ENCODE data around the gene ARHGAP1.

ARHGAP1 gene

DNA sequence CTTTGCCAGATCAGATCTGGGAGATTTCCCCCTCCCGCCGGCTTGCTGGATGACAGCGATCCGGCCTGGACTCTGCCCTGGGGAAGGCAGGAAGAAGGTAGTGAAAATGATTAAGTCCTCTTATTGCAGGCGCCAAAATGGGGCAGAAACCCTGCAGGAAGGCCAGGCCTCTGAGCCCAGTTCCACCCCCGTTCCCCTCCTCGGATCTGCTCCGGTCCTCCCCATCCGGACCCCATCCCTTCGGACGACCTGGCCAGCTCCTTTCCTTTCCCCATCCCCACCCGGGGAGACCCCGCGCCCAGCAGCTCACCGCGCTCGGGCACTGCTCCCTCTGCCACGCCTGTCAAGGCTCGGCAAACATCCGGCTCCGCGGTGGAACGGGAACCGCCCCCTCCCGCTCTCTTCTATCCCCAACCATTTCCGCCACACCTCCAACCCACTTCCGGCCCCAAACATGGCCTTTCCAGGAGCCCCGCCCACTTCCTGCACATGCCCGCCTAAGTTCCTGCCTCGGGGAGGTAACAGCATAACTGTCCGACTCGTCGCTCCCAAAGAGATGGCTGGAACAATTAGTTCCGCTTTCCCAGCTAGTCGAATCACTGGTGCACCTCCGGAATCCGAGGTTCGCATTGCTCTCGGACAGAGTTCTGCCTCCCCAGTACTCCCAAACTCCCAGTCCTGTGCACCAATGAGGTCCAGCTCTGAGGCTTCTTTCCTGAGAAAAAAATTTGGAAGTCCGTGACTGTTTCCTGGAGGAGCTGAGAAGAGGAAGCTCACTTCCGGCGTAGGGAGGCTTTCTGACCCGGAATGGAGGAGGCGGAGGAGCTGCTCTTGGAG lies at the start of gene ARHGAP1, which contains the start of gene ZNF408:
Gene ARHGAP1 (minus strand): TSS at position 379 of the 837 bp plus-strand sequence. CDS start 4,512 bp downstream, outside the sequence.
Gene ZNF408 (plus strand): TSS at position 791 of the 837 bp plus-strand sequence. CDS start 17 bp downstream, at position 808.
- peak; percentile 96 for DNase-seq

DNA sequence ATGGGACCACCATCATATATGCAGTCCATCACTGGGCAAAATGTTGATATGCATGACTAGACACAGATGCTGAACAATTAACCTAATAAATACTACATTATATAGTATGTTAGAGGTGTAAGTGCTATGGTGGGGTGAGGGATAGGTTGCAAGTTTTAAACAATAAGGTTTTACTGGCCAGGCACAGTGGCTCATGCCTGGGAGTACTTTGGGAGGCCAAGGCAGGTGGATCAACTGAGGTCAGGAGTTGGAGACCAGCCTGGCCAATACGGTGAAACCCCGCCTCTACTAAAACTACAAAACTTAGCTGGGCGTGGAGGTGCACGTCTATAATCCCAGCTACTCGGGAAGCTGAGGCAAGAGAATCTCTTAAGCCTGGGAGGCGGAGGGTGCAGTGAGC lies 46.7 kb upstream of the ARHGAP1 start:
- DNase-seq = no peak

DNA sequence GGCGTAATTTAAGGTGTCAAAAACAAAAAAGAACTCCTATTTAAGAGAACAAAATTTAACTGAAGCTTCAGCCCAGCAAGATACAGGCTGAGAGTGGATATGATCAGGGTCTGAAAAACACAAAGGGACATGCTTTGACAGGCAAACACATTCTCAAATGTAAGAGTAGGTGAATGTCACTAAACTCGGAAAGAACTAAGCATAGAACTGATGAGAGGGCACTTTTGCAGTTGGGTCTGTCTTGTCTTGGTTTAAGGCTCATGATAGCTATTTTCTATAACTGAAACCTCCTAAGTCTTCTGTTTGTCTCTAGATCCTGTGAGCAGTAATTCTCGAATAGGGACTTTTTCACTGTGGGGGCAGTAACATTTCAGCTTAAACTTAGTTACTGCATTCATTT lies 45.6 kb upstream of the ARHGAP1 start:
- no peak for DNase-seq

DNA sequence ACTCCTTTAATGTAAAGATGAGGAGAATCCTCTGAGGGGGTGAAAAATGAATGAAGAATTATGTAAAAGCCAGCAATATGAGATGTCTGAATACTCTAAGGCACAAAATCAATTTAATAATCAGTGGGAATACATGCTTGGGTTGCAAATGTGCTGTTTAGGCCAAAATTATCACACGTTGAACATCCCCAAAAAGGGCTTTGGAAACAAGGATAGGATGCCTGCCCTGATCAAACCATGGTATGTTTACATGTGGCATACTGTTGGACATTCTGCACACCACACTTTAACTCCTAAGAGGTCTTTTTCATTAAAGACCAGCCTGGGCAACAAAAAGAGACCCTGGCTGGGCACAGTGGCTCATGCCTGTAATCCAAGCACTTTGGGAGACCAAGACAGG lies 44.9 kb upstream of the ARHGAP1 start:
- no peak for DNase-seq

DNA sequence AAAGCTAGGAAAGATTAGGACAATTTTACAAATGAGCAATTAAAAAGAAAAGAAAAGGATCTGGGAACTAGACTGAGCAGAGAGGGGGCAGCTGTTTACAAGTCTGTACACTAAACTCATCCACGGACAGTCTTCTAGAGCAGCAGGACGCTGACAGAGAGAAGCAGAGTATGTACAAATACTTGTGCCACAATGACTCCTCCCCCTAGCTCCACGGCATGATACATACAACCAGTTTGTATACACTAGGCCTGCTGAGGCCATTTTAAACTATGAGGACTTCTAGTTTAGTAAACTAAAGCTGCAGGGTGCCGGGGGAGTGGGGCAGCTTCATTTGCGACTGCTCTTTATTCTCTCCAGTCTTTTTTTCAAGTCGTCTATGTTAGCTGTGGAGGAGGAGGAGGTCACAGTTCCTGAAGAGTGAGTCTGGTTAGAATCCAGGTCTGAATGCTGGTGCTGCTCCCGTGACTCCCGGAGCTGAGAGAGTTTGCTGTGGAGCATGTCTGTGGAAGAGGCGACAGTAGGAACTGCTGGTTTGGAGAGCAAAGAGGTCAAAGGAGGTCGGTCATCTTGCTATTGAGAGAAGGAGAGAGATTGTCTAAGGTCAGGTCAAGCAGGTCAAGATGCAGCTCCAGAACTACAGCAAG lies 43.4 kb upstream of the ARHGAP1 start:
- no peak for DNase-seq

DNA sequence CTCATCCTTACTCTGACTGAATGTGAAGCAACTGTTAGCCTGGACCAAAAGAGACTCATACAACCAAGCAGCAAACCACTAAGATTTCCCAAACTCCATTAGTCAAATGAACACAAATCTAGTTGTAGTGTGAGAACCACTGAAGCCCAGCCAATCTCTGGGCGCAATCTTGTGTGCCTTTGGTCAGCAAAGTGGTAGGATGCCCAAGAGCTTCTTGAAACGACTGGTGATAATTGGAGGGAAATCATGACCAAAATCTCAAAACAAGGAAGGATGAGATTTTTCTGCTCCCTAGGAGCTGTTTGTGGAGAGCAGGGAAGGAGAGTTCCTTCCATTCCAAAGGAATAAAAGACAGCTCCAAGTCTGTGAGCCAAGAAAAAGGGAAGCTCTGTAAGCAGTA lies 42.6 kb upstream of the ARHGAP1 start:
- no peak for DNase-seq

DNA sequence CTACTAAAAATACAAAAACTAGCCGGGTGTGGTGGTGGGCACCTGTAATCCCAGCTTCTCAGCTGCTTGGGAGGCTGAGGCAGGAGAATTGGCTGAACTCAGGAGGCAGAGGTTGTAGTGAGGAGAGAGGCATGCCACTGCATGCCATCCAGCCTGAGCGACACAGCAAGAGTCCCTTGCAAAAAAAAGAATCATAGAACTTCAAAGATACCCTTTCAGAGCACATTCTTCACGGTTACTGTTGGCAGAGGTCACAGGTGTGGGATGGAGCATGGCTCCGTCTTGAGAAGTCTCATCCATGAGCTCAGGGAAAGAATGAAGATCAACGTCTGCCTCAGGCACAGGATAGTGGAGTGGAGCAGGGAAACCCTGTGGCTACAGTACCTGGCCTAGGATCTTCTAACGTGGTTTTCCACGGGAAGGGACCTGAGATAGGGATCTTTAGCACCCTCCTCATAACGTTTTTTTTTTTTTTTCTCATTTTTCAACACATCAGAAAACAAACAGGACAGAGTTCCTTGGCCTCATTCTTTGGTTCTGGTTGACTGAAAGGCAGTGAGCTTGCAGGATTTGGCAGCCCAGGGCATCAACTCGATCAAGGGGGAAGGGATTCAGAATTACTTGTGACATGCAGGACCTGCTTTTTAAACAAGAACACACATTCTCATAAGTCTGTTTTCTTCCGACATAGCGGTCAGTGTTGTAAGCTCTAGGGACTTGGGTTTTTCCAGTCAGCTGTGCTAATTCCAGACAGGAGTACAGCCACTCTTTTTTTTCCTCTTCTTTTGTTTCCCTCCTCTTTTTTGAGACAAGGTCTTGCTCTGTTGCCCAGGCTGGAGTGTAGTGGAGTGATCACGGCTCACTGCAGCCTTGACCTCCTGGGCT lies 41.4 kb upstream of the ARHGAP1 start:
- DNase-seq = no peak

DNA sequence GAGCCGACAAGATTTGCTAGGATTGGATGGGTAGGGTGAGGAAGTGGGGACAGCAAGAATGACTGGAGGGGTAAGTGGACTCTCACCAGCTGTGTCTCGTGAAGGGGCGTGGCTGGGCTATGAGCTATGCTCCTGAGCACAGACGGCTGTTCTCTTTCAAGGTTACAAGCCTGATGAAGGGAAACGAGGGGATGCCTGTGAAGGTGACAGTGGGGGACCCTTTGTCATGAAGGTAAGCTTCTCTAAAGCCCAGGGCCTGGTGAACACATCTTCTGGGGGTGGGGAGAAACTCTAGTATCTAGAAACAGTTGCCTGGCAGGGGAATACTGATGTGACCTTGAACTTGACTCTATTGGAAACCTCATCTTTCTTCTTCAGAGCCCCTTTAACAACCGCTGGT lies 38.5 kb upstream of the ARHGAP1 start:
- DNase-seq = no peak

DNA sequence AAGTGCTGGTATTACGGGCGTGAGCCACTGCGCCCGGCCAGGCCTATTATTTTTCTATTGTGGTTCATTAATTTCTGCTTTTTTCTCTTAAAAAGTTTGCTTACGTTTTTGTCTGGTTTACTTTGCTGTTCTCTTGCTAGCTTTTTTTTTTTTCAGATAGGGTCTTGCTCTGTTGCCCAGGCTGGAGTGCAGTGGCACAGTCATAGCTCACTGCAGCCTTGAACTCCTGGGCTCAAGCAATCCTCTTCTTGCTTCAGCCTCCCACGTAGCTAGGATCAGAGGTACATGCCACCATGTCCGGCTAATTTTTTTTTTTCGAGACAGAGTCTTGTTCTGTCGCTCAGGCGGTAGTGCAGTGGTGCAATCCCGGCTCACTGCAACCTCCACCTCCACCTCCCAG lies 37.3 kb upstream of the ARHGAP1 start:
- no peak for DNase-seq

DNA sequence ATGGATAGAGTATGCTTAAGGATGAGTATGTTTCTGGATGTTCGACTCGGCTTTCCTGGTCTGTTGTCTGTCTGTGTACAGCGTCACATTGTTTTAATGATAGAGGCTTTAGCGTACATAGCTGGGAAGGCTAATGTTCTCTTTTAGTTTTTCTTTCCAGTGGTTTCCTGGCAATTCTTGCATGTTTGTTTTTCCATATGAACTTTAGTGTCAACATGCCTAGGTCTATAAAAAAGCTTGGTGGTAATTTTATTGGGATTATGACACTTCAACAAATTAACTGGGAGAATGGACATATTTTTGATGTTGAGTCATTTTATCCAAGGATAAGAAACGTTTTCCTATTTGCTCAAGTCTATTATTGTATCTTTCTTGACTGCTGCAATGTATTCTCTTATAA lies 36.2 kb upstream of the ARHGAP1 start:
- DNase-seq = no peak

DNA sequence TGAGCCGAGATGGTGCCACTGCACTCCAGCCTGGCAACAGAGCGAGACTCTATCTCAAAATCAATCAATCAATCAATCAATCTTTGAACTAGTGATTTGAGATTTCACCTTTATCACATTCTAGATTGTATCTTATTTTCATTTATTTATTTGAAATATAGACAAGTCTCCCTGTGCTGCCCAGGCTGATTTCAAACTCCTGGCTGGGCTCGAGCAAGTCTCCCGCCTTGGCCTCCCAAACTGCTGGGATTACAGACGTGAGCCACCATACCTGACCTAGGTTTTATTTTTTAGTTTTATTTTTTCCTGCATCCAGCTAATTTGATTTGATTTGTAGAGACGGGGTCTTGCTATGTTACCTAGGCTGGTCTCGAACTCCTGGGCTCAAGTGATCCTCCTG lies 35.7 kb upstream of the ARHGAP1 start:
- no peak for DNase-seq

DNA sequence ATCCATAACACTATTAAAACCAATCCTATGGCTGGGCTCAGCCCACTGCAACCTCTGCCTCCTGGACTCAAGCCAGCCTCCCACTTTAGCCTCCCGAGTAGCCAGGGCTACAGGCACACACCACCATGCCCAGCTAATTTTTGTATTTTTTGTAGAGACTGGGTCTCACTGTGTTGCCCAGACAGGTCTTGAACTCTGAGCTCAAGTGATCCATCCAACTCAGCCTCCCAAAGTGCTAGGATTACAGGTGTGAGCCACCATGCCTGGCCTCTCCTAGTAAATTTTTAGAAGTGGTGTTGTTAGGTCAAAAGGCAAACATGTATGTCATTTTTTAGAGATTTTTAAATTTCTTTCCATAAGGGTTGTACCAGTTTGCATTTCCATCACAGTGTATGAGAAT lies 32.8 kb upstream of the ARHGAP1 start:
- no peak for DNase-seq

DNA sequence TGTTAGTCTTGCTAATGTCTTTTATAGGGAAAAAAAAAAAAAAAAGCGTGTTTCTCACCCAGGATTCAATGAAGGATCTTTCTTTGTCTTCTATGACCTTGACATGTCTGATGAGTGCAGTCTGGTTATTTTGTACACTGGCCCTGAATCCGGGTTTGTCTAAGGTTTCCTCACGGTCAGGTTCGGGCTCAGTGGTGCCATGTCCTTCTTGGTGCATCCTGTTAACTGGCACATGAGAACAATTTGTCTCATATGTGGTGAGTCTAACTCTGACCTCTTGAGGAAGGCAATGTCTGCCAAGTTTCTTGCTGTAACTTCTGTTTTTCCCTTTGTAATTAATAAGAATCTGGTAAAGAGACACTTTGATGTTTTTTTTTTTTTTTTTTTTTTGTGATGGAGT lies 31.1 kb upstream of the ARHGAP1 start:
- DNase-seq = no peak

DNA sequence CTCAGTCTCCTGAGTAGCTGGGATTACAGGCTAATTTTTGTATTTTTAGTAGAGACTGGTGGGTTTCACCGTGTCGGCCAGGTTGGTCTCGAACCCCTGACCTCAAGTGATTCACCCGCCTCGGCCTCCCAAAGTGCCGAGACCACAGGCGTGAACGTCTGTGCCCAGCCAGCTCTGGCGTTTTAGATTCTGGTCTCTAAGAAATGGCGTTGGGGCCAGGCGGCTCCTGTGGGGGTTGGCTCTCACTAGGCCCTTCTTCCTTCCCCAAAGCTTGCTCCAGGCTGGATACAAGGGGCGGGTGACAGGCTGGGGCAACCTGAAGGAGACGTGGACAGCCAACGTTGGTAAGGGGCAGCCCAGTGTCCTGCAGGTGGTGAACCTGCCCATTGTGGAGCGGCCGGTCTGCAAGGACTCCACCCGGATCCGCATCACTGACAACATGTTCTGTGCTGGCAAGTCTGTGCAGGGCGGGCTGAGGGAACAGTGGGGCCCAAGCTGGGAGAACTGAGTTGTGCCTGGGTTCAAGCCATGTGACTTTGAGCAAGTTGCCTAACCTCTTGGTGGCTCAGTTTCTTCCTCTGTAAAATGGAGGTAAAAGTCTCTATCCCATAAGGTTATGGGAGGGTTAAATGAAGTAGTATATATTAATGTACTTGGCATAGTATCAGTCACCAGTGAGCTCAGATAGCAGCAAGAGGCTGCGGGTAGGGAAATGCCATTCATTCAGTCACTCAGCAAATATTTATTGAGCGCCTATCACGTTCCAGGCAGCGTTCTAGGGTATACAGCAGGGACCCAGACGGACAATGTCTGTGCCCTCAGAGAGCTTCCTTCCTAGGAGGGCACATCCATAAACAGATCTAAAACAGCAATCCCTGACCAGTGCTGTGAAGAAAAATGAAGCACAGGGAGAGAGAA lies 28.9 kb upstream of the ARHGAP1 start:
- no peak for DNase-seq

DNA sequence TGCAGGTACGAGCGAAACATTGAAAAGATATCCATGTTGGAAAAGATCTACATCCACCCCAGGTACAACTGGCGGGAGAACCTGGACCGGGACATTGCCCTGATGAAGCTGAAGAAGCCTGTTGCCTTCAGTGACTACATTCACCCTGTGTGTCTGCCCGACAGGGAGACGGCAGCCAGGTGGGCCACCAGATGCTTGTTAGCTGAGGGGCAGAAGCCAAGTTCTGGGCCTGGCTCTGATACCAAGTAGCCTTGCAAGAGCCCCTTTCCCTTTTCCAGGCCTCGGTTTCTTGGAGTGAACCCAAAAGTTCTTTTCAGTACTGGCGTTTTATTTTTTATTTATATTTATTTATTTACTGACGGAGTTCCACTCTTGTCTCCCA lies 28.2 kb upstream of the ARHGAP1 start:
- no peak for DNase-seq

DNA sequence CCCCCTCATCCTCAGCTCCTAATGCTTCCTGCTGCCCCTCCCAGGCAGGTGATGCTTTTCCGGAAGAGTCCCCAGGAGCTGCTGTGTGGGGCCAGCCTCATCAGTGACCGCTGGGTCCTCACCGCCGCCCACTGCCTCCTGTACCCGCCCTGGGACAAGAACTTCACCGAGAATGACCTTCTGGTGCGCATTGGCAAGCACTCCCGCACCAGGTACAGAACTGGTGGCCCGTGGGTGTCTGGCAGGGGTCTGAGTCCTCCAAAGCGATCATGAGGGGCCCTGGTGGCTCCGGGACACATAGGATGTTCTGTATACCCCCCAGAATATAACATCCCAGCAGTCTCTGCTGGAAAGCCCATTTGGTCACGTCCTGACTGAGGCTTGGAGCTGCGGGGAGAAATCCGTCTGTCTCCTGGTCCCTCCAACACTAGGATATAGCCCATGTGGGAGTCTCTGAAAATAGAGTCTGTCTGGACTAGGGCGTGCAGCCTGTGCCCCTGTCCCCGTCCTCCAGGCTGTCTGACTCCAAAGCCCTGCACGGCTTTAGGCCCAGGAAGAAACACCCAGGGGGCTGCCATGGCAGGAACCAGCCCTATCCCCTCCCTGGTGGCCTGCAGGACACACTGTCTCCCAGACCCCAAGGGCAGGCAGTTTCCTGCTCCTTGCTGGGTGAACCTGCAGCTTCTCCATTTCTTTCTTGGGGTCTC lies 27.7 kb upstream of the ARHGAP1 start:
- DNase-seq = no peak

DNA sequence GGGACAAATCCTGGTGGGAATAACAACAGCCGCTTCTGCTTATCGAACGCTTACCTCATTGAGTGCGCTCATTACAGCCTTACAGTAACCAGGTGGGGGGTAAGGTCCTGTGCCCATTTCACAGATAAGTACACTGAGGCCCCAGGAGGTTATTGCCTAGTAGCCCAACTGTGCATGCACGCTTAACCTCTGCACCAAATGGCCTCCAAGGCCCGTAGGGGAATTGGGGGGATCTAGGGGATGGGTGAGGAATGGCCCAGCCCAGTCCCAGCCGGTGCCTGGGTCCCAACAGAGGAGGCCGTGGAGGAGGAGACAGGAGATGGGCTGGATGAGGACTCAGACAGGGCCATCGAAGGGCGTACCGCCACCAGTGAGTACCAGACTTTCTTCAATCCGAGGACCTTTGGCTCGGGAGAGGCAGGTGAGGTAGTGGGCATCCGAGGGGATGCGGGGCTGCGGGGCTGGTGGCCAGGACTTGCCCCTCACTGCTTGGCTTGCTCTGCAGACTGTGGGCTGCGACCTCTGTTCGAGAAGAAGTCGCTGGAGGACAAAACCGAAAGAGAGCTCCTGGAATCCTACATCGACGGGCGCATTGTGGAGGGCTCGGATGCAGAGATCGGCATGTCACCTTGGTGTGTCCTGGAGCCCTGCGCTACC lies 25.9 kb upstream of the ARHGAP1 start:
- DNase-seq = no peak

DNA sequence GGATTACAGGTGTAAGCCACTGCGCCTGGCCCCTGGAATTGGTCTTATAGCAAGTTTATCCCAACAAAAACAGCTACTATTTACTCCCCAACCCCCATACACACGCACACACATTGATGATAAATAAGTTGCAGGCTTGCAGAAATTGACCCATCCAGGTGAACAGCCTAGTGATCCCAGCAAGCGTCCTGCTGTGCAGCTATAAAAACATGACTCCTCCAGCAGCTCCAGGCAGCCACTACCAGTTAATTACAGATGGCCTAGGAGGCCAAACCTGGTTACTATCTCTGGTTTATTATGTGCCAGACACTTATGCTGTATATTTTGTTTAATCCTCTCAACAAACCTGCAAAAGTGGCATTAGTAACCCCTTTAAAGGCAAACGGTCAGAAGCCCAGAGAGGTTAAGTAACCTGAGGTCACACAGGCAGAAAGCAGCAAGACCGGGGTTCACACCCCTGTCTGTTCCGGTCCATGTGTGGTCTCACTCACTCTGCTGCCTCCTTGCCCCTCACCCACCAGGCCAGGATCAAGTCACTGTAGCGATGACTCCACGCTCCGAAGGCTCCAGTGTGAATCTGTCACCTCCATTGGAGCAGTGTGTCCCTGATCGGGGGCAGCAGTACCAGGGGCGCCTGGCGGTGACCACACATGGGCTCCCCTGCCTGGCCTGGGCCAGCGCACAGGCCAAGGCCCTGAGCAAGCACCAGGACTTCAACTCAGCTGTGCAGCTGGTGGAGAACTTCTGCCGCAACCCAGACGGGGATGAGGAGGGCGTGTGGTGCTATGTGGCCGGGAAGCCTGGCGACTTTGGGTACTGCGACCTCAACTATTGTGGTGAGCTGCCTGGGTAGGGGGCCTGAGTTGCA lies 25.2 kb upstream of the ARHGAP1 start:
- DNase-seq = no peak

DNA sequence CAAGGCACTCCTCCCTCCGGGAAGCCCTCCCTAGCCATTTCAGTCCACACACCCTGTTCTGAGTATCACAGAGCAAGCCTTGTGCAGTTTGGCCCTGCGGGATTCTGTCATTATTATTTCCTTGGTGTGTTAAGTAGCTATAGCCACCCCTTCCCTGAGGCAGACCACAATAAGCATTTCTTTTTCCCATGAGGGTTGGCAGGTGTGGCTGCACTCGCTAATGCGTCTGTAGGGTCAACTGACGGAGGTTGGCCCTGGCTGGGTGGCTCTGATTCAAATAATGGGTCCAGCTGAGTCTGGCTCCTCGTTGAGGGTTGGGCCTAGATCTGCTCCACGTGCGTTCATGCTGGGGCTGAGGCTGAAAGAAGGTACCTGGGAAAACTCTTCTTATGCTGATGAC lies 23.7 kb upstream of the ARHGAP1 start:
- DNase-seq = no peak

DNA sequence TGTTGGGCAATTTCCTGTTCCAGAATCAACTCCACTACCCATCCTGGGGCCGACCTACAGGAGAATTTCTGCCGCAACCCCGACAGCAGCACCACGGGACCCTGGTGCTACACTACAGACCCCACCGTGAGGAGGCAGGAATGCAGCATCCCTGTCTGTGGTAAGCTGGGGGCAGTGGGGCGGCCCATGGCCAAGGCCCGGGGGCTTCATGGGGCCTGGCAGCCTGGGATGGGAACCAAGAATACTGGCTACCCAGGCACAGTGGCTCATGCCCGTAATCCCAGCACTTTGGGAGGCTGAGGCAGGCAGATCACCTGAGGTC lies 22.9 kb upstream of the ARHGAP1 start:
- no peak for DNase-seq

Data from NCI-H1417 treated with DMSO at 0.1 percent for 48 hours (cell line).